Measurements from ENCODE around the gene AQP5.

The AQP5 gene

DNA sequence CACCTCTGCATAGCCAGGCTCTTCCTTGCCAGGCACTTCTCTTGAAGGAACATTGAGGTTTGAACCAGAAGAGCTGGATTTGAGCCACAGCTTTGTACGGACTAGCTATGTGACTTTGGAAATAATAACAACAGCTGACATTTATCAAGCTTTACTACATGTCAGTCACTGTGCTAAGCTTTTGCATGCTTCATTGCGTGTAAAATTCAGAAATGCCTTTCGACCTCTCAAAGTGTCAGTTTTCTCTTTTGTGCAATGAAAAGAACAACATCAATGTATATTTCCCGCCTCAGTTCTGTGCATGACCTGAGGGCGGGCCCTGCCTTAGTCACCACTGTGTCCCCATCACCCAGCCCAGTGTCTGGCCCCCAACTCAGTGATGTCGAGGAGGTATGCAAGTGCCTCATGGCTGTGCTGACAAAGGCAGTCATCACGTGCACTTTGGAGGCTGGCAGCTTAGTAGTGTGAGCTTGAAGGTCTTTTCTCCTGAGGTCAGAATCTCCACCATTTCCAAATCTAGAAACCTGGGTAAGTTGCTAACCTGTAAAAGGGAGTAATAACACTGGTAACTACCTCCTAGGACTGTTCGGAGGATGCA lies 29.0 kb upstream of the AQP5 start:
- no peak for DNase-seq (ENCODE audit: low read depth)

DNA sequence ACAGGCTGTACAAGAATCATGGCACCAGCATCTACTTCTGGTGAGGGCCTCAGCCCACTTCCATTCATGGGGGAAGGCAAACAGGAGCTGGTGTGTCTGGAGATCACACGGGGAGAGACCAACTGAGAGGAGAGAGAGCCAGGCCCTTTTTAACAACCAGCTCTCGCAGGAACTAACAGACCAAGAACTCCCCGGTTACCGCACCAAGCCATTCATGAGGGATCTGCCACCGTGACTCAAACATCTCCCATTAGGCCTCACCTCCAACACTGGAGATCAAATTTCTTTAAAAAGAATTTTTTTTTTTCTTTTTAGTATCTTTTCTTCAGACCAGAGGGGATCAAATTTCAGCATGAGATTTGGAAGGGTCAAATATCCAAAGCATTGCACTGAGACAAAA lies 27.9 kb upstream of the AQP5 start:
- no peak for DNase-seq (ENCODE audit: low read depth)

DNA sequence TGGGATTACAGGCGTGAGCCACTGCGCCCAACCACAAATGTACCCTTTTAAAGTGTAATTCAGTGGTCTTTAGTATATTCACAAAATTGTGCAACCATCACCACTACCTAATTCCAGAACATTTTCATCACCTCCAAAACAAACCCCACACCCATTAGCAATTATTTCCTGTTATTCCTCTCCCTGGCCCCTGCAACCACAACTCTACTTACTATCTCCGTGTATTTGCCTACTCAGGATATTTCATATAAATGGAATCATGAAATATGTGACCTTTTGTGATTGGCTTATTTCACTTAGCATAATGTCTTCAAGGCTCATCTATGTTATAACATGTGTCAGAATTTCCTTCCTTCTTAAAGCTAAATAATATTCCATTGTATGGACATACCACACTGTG lies 27.2 kb upstream of the AQP5 start:
- DNase-seq (ENCODE audit: low read depth): no peak

DNA sequence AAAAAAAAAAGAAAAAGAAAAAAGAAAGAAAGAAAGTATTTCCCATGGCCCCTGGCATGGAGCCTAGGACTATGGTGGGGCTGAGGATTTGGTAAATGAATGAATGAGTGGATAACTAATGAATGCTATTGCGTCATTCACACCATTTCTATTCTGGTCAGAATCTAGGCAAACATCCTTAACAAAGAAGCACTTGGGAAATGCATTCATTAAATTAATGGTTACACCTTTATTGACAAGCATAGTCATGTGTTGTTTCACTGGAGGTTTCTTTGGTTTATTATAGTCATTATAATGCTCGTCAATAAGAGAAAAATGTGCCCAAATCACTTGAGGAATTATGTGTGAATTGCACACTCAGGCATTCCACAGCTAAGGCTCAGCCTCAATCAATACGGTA lies 24.7 kb upstream of the AQP5 start:
- no peak for DNase-seq (ENCODE audit: low read depth)

DNA sequence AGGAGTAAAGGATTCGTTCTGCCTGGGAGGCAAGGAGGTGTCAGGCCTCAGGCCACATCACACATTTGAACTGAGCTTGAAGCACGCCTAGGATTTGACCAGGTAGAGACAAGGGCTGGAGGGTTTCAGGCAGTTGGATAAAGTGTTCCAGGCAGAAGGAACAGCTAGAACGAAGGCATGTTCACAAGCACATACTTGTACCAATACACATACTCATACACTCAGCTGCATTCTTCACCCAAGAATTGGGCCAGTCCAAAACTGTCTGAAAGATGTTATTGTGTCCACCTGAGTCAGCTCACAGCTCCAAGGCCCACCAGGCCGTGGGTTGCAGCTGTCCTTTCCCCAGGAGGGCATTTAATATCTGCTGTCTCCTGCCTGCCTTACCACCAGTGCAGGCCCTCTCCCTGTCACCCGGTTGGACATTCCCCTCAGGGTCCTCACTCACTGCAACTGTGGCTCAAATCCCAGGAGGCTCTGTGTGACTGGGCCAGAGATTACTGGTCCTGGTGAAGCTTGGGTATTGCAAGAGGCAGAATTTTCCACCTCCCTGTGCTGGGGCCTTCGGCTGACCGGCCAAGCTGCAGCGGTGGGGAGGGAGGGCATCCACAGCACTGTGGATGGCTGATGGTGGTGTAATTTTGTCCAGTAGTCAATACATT lies 23.9 kb upstream of the AQP5 start:
- DNase-seq (ENCODE audit: low read depth): no peak

DNA sequence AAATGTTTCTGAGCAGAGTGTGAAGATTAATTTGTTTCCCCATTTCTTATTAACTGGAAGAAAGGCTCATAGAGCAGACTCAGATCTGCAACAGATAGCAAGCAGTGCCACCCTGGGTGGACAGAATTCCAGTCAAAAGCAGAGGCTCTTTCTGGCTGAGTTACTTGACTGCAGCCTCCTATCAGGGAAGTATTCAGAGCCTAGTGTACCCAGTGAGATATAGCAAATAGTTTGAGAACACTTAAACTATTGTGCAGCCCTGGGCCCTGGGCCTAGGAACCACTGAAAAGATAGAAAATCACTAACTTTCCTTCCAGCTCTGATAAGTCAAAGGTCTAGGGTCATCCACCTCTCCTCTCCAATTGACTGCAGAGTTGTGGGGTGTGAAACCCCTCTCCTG lies 22.4 kb upstream of the AQP5 start:
- no peak for DNase-seq (ENCODE audit: low read depth)

DNA sequence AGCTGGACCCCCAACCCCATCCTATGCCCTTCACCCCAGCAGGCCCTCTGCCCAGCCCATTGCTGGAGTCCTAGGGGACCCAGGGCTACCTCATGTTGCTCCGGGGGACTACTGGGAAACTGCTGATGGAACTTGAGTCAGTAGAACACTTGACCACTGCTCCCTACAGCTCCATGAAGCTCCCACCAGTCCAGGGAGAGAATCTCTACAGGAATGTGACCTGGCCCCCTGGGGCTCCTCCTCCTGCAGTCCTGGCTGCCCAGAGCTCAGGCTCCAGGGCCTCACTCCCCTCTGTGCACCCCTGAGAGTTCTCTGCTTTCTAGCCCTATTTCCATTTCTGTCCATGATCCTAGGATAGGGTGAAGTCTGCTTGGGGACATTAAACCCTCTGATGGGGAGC lies 22.0 kb upstream of the AQP5 start:
- no peak for DNase-seq (ENCODE audit: low read depth)

DNA sequence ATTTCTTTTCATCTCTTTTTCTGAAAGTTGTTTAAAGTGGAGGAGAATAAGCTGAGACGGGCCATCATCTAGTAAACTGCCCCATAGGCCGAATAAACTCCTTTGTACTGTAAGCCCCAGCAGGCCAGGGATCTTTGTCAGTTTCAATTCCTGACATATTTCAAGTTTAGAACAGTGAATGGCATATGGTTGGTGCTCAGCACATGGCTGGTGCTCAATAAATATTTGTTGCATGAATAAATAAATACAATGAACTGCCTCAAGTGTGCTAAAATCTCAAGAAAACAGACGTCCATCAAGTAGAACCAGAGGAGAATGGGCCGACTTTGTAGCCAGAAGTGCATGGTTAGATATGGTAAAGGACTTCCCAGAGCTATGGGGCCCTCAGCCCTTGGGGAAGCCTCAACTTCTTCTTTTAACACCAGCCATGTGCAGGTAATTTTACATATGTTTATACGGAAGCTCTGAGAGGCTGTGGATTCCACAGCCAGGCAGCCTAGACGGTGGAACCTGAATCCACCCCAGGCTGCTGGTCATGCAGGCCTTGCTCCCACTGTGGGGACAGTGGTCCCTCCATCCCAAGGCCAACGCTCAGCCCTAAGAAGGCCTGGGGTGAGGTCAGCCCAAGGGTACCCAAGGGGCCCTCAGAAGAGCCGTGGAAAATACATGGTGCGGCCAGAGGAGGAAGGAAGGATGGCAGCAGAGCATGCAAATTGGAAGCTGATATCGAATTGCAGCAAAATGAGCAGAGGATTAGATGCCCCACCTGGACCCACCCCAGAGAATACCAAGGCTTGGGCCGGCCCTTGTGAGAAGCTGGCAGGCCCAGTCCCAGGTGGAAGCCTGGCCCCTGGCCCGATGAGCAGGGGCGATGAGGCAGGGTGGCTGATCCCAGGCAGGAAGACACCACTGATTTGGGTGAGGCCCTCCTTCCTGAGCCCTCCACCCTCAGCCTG lies 19.8 kb upstream of the AQP5 start:
- no peak for DNase-seq (ENCODE audit: low read depth)

DNA sequence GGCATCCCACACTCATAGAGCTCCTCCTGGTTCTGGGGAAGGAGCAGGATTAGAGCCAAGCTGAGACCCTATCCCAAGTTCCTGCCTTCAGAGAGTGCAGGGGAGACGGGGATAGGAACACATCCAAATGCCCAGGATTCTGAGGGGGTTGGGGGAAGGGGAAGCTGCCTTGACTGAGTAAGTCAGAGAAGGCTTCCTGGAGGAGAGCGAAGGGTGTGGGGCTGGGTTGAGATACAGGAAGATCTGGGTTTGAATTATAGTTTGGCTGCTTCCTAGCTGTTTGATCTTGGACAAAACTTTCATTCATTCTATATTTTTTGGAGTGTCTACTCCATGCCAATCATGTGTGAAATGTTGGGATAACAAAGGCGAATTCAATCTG lies 19.2 kb upstream of the AQP5 start:
- DNase-seq (ENCODE audit: low read depth): no peak

DNA sequence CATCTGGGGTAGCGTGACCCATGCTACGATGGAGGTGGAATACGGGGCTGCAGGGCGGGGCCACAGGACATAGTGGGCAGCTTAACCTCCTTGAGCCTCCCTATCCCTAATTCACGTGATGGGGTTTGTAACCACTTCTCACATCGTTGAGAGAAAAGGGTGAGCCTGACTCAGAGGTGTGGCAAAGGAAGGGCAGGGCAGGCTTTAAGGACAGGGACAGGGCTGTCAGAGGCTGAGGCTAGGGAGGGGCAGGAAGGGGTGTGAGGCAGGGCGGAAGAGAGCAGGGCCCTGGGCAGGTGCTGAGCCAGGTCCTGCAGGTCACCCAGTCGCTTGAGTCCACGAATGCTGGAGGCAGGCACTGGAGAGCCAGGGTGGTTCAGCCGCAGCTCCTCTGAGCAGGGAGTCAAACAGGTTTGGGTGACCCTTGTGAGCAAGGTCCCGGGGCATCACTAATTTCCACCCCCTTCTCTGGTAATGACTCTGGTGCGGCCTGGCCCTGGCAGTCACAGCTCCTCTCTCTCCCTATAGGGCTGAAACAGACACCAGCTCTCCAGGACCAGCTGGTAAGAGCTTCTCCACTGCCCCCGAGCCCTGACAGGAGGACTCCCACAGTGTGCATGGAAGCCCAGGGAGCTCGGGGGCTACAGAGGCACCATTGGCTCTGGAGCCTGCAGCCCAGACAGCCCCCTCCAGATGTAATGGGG lies 18.6 kb upstream of the AQP5 start:
- DNase-seq (ENCODE audit: low read depth): no peak

DNA sequence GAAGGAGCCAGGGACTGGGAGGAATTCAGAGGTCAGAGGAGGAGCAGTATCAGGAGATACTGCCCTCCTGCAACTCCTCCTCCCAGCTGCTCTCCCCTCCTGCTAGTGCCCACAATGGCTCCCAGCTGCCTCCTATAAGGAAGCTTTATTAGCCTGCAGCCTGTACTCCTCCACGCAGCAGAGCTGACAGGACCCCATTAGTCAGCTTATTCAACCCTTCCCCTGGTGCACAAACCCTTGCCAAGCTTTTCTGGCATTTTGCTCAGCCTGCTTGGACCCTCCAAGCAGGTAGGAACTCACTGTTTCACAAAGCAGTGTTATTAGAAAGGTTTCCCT lies 18.1 kb upstream of the AQP5 start:
- DNase-seq (ENCODE audit: low read depth): no peak

DNA sequence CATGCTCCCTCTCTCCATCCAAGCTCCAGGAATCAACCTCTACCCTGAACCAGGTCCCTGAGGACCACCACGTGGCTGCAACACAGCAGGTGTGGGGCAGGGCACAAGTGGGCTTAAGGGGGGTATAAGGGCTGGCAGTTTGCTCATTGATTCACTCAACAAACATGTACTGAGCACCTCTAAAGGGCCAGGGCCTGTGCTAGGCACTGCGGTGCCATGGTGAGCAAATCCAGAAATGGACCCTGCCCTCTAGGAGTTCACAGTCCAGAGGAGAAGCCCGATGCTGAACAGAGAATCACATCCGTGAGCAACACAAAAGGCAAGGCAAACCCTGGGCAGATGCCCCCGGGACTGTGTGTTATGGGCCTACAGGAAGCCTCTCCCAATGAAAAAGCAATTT lies 17.6 kb upstream of the AQP5 start:
- no peak for DNase-seq (ENCODE audit: low read depth)

DNA sequence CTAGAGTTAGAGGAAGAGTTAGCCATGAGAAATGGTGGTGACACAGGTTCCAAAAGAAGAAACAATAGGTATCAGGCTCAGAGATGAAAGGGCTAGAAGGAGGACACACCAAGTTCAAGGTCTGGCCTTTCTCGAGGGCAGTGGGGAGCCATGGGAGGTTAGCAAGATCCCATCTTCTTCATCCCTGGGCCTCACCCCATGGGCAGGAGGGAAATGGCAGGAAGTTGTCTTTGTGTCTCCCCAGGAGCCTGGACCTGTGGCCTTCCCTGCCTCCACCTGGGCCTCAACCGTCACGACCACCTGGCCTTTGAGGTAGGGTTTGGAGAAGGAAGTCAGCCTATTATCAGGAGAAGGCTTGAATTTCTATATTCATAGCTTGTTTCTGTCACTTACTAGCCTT lies 17.0 kb upstream of the AQP5 start:
- DNase-seq (ENCODE audit: low read depth): no peak

DNA sequence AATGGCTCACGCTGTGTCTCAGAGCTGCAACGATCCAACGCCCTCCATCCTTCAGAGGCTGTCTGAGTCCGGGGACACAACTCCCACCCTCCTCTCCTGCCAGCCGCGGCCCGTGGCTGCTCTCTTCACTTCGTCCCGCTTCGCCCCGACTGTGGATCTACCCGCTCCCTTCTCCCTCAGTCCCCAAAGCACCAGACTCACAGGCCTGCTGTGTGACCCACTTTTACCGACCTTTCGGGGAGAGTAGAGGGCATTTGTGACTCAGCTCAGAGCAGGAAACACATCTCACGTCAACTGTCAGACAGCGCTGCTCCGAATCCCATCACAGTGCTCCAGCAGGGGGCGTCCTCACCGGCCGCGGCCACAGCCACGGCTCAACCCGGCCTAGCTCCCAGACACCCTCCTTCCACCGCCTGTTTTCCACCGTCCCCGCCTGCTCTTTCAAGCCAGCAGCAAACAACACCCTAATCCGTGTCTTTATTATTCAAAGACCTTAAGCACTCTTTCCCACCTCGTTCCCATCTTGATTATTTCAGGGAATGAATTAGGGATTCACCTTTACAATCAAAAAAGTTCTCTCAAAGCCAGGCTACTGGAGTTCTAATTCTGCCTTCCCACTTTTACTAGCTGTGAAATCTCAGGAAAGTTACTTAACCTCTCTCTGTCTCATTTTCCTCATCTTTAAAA lies 16.1 kb upstream of the AQP5 start:
- DNase-seq (ENCODE audit: low read depth): peak; percentile 73

DNA sequence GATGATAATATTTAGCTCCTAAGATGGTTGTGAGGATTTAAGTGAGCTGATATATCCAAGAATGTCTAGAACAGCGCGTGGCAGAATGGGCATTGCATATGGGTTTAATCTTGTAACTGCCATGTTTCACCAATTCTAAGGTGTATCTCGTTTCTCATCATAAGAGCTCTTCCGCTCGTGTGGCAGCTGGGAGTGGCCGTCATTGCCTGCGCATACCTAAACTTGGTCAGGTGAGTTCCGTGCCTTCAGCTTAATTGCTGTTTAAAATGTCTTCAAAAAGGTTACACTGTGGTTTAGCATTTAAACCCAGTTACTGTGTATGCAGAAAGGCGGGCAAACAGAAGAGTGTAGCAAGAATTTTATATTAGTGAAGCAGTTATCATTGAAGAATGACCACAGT lies 15.6 kb upstream of the AQP5 start:
- DNase-seq (ENCODE audit: low read depth): no peak

DNA sequence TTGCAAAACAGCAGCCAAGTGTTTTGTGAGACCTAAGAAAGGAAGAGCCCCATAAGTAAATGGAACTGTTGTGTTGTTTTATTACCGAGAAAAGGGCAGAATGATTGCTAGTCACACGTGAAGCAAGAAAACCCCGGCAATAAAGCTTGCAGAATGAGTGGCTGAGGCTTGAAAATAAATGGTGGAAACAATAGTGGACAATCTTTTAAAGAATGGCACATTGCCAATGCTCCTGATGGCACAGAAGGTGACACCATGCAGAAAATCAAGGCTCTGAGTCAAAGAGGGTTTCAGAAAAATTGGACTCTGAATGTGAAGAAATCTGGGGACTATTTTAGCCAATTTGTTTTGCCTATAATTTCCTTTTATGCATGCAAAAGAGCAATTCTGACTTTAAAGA lies 15.2 kb upstream of the AQP5 start:
- no peak for DNase-seq (ENCODE audit: low read depth)

DNA sequence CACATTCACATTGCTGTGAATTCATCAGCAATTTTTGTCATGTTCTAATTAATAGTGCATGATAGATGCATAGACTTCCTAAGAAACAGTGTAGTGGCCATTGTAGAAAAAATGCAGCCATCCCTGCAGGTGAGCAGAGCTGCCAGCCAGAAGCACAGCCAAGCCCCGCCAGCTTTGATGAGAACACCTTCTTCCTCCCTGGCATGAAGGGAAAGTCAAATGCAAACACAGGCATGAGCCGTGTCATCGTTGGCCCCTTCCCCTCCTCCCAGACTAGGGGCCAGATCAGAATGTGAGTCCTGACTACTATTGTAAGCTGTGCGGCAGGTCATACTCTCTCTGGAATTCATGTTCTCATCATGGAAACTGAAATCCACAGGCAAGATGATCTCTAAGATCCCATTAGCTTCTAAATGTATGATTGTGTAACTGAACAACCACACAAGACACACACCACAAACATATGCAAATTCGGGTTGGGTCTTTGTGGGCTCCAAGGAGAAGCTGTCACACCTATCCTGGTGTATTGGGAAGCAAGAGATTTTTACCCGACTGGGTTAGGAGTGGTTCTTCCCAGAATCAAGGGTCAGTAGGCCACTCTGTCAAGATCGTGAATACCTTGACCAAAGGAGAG lies 14.0 kb upstream of the AQP5 start:
- no peak for DNase-seq (ENCODE audit: low read depth)

DNA sequence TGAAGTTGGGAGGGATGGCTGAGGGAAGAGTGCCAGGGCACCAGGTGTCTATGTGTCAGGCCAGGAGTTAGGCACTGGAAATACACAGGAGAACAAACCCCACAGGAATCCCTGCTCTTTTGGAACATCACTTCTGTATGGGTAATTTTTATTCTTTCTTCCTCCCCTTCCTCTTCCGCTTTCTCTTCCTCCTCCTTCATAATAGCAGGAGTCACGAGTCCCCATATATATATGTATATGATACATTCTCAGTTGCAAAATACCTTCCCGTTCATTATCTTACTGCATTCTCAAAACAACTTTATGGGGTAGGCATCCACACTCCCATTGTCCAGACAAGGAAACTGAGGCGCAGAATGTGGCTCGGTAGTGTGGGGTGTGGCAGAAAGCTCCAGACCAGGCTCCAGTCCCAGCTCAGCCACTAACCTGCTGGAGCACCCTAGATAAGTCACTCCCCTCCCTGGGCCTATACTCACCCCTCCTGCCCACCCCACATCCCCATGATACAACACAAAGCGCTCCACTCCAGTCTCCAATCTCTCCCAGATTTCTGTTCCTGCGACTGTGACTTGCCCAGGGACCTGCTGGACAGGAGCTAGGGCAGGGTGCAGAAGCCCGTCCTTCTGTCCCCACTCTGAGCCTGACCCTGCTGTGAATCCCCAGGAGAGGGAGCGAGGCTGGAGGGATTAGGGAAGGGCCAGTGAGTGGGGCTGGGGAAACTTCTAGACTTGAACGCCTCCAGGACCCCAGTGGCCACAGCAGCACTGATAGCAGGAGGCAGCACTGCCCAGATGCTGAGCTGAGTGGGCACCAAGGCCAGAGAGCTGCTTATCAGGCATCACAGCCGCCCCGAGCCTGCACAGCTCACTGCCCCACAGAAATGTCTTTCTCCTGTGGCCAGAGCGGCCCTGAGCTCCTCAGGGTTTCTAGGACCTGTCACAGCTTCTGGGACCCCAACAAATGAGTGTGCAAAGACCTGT lies 12.5 kb upstream of the AQP5 start:
- no peak for DNase-seq (ENCODE audit: low read depth)

DNA sequence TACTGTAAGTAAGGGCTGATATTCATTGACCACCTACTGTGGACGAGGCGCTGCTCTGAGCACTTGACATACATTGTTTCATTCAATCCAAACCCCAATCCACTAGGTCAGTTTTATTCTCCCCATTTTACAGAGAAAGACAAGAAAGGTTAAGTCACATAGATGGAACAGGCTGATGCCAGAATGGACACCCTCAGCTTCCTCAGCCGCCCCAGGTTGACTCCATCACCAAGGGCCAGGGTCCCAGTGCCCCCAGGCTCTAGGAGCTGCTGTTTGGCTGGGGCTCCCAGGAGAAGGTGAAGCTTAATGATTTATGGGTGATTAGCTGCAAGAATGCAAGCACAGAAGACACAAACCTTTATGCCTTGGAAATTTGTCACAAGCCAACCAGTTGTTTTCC lies 11.8 kb upstream of the AQP5 start:
- no peak for DNase-seq (ENCODE audit: low read depth)

All from stimulated activated CD8-positive, alpha-beta memory T cell treated with anti-CD3 and anti-CD28 coated beads, Interleukin-15, amount 100 ng/mL, for 1 hour (primary cell).